Mesenchymal stem cell (in vitro differentiated cells and primary cell): ENCODE measurements around the gene LMLN.

ENCODE experiments used
- DNase-seq: peaks from one replicate; pipeline ENCODE4 v3.0.0-alpha.2; 2013
- H2AFZ ChIP-seq: one replicate; pipeline ENCODE4 v1.6.1; 2013; ENCODE audit warnings: low read depth, mild to moderate bottlenecking, control low read depth, inconsistent platforms, low read length, moderate library complexity
- H2AK5ac ChIP-seq: 2 replicates; pipeline ENCODE4 v1.6.1; 2013; ENCODE audit warnings: low read length, moderate library complexity, mild to moderate bottlenecking, inconsistent platforms; ENCODE audit not compliant: severe bottlenecking
- H2BK120ac ChIP-seq: one replicate; pipeline ENCODE4 v1.6.1; 2013; ENCODE audit warnings: low read depth, mild to moderate bottlenecking, inconsistent platforms, low read length, moderate library complexity
- H2BK12ac ChIP-seq, 2 experiments: one replicate each; pipeline ENCODE4 v1.6.1; 2013; ENCODE audit warnings: inconsistent platforms in 2 of 2, low read length in 2 of 2, mild to moderate bottlenecking in 2 of 2, moderate library complexity in 2 of 2, control low read depth in 1 of 2
- H2BK15ac ChIP-seq: one replicate; pipeline ENCODE4 v1.6.1; 2013; ENCODE audit warnings: mild to moderate bottlenecking, low read depth, inconsistent platforms; ENCODE audit not compliant: poor library complexity, severe bottlenecking
- H2BK5ac ChIP-seq: 2 replicates; pipeline ENCODE4 v1.6.1; 2013; ENCODE audit warnings: low read depth, mild to moderate bottlenecking, low read length, control low read depth, inconsistent platforms; ENCODE audit not compliant: poor library complexity, severe bottlenecking
- H3K14ac ChIP-seq, 2 experiments: one replicate each; pipeline ENCODE4 v1.6.1; 2013; ENCODE audit warnings: inconsistent platforms in 2 of 2, low read length in 2 of 2, control low read depth in 1 of 2, mild to moderate bottlenecking in 1 of 2, moderate library complexity in 1 of 2
- H3K18ac ChIP-seq, 2 experiments: one replicate each; pipeline ENCODE4 v1.6.1; 2013; ENCODE audit warnings: inconsistent platforms in 2 of 2, low read length in 2 of 2, control low read depth in 1 of 2, low read depth in 1 of 2, mild to moderate bottlenecking in 1 of 2
- H3K23ac ChIP-seq, 2 experiments: one replicate each; pipeline ENCODE4 v1.6.1; 2013; ENCODE audit warnings: inconsistent platforms in 2 of 2, low read length in 2 of 2, mild to moderate bottlenecking in 2 of 2, moderate library complexity in 2 of 2, control low read depth in 1 of 2
- H3K27ac ChIP-seq: 2 replicates; pipeline ENCODE4 v1.5.1; 2013; ENCODE audit warnings: mild to moderate bottlenecking, moderate library complexity, low read length, control low read depth, inconsistent platforms; ENCODE audit not compliant: poor library complexity, severe bottlenecking
- H3K27me3 ChIP-seq, 2 experiments: 2 replicates each; pipeline versions ENCODE4 v1.6.1 to v1.7.0; 2013; ENCODE audit warnings: low read length in 2 of 2, mild to moderate bottlenecking in 2 of 2, moderate library complexity in 2 of 2, control low read depth in 1 of 2, inconsistent platforms in 1 of 2; ENCODE audit not compliant: control insufficient read depth in 1 of 2, insufficient read depth in 1 of 2
- H3K36me3 ChIP-seq, 2 experiments: 2 replicates each; pipeline versions ENCODE4 v1.6.1 to v1.7.0; 2013; ENCODE audit warnings: low read length in 2 of 2, control low read depth in 1 of 2, inconsistent platforms in 1 of 2, low read depth in 1 of 2, mild to moderate bottlenecking in 1 of 2; ENCODE audit not compliant: insufficient read depth in 2 of 2, control insufficient read depth in 1 of 2
- H3K4ac ChIP-seq, 2 experiments: one replicate each; pipeline ENCODE4 v1.6.1; 2013; ENCODE audit warnings: inconsistent platforms in 2 of 2, low read length in 2 of 2, mild to moderate bottlenecking in 2 of 2, moderate library complexity in 2 of 2, control low read depth in 1 of 2, low read depth in 1 of 2
- H3K4me1 ChIP-seq: 2 replicates; pipeline ENCODE4 v1.6.1; 2013; ENCODE audit warnings: low read depth, low read length, control low read depth; ENCODE audit not compliant: control insufficient read depth, insufficient read depth
- H3K4me2 ChIP-seq: 2 replicates; pipeline ENCODE4 v1.6.1; 2013; ENCODE audit warnings: low read length, mild to moderate bottlenecking, inconsistent platforms; ENCODE audit not compliant: poor library complexity, severe bottlenecking
- H3K4me3 ChIP-seq, 2 experiments: 2 replicates each; pipeline versions ENCODE4 v1.5.1 to v1.7.0; 2013; ENCODE audit warnings: low read length in 2 of 2, mild to moderate bottlenecking in 2 of 2, control low read depth in 1 of 2, low read depth in 1 of 2; ENCODE audit not compliant: insufficient read depth in 1 of 2
- H3K79me1 ChIP-seq: replicated peaks from 2 replicates; pipeline ENCODE4 v1.6.1; 2013; ENCODE audit warnings: mild to moderate bottlenecking, control low read depth, low read length, inconsistent platforms; ENCODE audit not compliant: poor library complexity, severe bottlenecking
- H3K9ac ChIP-seq: 2 replicates; pipeline ENCODE4 v1.7.0; 2013; ENCODE audit warnings: mild to moderate bottlenecking, low read length, moderate library complexity
- H3K9me3 ChIP-seq: 2 replicates; pipeline ENCODE4 v1.7.0; 2013; ENCODE audit warnings: mild to moderate bottlenecking, low read length; ENCODE audit not compliant: control insufficient read depth
- H4K8ac ChIP-seq: one replicate; pipeline ENCODE4 v1.6.1; 2013; ENCODE audit warnings: inconsistent platforms, mild to moderate bottlenecking, low read length, moderate library complexity
- H4K91ac ChIP-seq: one replicate; pipeline ENCODE4 v1.6.1; 2013; ENCODE audit warnings: mild to moderate bottlenecking, low read length, inconsistent platforms
- WGBS: methylation state at CpG from one replicate; pipeline ENCODE4 v1.1.7; 2013; ENCODE audit warnings: mixed read lengths; 5-methylcytosine and 5-hydroxymethylcytosine counted together

LMLN gene

DNA sequence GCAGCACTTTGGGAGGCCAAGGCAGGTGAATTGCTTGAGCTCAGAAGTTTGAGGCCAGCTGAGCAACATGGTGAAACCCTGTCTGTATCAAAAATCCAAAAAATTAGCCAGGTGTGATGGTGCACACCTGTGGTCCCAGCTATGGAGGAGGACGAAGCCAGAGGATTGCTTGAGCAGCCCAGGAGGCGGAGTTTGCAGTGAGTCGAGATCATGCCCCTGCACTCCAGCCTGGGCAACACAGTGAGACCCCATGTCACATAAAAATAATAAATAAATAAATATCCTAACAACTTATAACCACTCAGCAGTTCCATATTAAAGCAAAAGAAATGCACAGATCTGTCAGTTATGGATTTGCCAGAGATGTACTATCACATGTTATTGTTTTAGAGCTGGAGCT lies 62.6 kb downstream of the LMLN start:
- Histone ChIP-seq H4K91ac (no peak overlapping the region), H3K4ac (no peak overlapping the region), H3K14ac (no peak overlapping the region), H2BK12ac (no peak overlapping the region), H3K4me2 (no peak overlapping the region), H2AFZ (no peak overlapping the region), H3K79me1 (no peaks in the 10 kb centered on the region), H2BK15ac (no peak overlapping the region), H2AK5ac (no peak overlapping the region), H3K23ac (no peak overlapping the region), H3K9ac (no peak overlapping the region), H2BK120ac (no peak overlapping the region), H3K4me1 (no peaks in the 10 kb centered on the region), H3K27me3 (no peaks in the 10 kb centered on the region), H3K18ac (no peak overlapping the region), H3K36me3 (peaks cover 0 to 36% of the 10 kb centered on the region in 2 experiments), H3K27ac (no peak overlapping the region), H3K9me3 (no peaks in the 10 kb centered on the region), H2BK5ac (no peak overlapping the region), H4K8ac (no peak overlapping the region), H3K4me3 (no peak overlapping the region)
- WGBS = 97% methylated on average over 2 of the region's 3 CpGs
- DNase-seq = no peak

DNA sequence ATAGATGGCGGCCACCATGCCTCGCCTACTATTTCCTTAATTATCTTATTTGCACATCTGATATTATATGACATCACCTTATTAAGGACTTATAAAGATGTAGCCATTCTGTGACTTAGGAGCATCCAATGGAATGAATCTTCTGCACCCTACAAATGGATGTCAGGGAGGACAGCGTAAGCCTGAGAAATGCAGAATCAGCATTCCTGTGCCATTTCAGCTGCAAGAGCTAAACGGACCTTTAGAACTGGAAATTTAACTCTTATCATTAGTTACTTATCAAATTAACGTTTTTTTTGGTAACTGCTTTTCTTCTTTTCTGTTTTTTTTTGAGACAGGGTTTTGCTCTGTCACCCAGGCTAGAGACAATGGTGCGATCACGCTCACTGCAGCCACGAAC lies 65.6 kb downstream of the LMLN start:
- no peak for DNase-seq
- Histone ChIP-seq H3K36me3 (peaks cover under 1 to 36% of the 10 kb centered on the region in 2 experiments), H2BK120ac (no peak overlapping the region), H3K27me3 (no peaks in the 10 kb centered on the region), H2BK5ac (no peak overlapping the region), H3K18ac (no peak overlapping the region), H3K4me3 (no peak overlapping the region), H3K4ac (no peak overlapping the region), H3K79me1 (no peaks in the 10 kb centered on the region), H3K14ac (no peak overlapping the region), H2BK12ac (no peak overlapping the region), H4K8ac (no peak overlapping the region), H3K9ac (no peak overlapping the region), H4K91ac (no peak overlapping the region), H3K27ac (no peak overlapping the region), H2AFZ (no peak overlapping the region), H3K4me1 (peaks cover 1% of the 10 kb centered on the region), H2AK5ac (no peak overlapping the region), H2BK15ac (no peak overlapping the region), H3K23ac (no peak overlapping the region), H3K4me2 (no peak overlapping the region), H3K9me3 (no peaks in the 10 kb centered on the region)
- 93% methylated on average over 8 of the region's 8 CpGs for WGBS

DNA sequence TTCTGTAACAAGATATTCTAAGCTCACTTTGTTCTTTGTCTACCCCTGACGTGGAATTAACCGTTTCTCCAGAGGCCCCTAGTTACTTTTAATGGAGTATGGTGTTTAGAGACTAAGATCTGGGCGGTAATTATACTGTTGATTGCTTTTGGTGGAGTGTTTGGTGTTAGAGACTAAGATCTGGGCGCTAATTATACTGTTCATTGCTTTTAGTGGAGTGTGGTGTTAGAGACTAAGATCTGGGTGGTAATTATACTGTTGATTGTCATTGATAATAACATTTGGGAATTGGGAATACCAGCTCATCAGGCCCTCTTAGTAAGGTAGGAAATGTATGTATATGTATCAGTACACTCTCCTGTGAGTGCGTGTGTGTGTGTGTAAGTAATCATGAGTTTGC lies 66.6 kb downstream of the LMLN start:
- H3K4me2 ChIP-seq = no peak overlapping the region
- no peak overlapping the region for H4K8ac ChIP-seq
- WGBS = 91% methylated on average over 4 of the region's 5 CpGs
- no peak overlapping the region for H3K4me3 ChIP-seq
- H3K14ac ChIP-seq = no peak overlapping the region
- H3K36me3 ChIP-seq = peaks cover 3 to 39% of the 10 kb centered on the region in 2 experiments
- H2BK15ac ChIP-seq = no peak overlapping the region
- H3K79me1 ChIP-seq = no peaks in the 10 kb centered on the region
- H3K27me3 ChIP-seq = no peaks in the 10 kb centered on the region
- no peak overlapping the region for H4K91ac ChIP-seq
- H2BK120ac ChIP-seq = no peak overlapping the region
- no peak for DNase-seq
- no peak overlapping the region for H2AFZ ChIP-seq
- H3K9me3 ChIP-seq = no peaks in the 10 kb centered on the region
- no peak overlapping the region for H2BK12ac ChIP-seq
- peaks cover 1% of the 10 kb centered on the region for H3K4me1 ChIP-seq
- no peak overlapping the region for H3K18ac ChIP-seq
- no peak overlapping the region for H3K23ac ChIP-seq
- no peak overlapping the region for H3K9ac ChIP-seq
- H3K4ac ChIP-seq = no peak overlapping the region
- no peak overlapping the region for H2BK5ac ChIP-seq
- H3K27ac ChIP-seq = no peak overlapping the region
- no peak overlapping the region for H2AK5ac ChIP-seq

DNA sequence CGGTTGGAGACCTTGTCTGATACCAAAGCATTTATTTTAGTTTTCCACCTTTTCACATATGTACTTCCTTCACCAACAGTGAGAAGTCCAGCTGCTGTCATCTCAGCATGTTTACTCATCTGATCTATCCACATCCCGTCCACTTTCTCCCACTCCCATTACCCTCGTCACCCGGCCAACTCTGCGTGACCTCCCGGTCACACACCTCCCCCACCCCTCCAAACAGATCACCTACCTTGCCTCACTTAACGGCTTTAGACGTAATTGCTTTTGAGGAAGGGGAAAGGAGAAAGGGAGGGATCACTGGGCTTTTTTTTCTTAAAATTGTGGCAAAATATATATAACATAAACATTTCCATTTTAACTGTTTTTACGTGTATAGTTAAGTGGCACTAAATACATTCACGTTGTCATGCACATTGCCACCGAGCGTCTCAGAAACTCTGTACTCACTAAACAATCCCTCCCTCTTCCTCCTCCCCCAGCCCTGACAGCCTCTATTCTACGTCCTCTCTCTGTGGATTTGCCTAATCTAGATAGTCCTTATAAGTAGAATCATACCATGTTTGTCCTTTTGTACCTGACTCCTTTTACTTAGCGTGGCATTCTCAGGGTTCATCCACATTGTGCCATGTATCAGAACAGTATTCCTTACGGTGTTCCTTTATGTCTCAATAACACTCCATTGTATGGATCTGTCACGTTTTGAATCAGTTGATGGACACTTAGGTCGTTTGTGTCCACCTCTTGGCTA lies 67.2 kb downstream of the LMLN start:
- WGBS = 89% methylated on average over 12 of the region's 17 CpGs
- Histone ChIP-seq H3K18ac (no peak overlapping the region), H2AFZ (no peak overlapping the region), H2BK5ac (no peak overlapping the region), H3K27me3 (no peaks in the 10 kb centered on the region), H2BK12ac (no peak overlapping the region), H3K23ac (no peak overlapping the region), H3K4me2 (no peak overlapping the region), H3K9me3 (no peaks in the 10 kb centered on the region), H3K27ac (no peak overlapping the region), H3K4me3 (no peak overlapping the region), H2BK15ac (no peak overlapping the region), H3K14ac (no peak overlapping the region), H2BK120ac (no peak overlapping the region), H4K91ac (no peak overlapping the region), H3K4me1 (peaks cover 1% of the 10 kb centered on the region), H3K79me1 (no peaks in the 10 kb centered on the region), H2AK5ac (no peak overlapping the region), H3K4ac (no peak overlapping the region), H3K36me3 (peaks cover 3 to 33% of the 10 kb centered on the region in 2 experiments), H3K9ac (no peak overlapping the region), H4K8ac (no peak overlapping the region)
- no peak for DNase-seq
